GM19467 (cell line): ENCODE measurements around the gene KRTAP5-4.
"Not testable (repeated sequence)": the region's sequence is repeated elsewhere in the genome, so short reads cannot be mapped to it uniquely, and the experiment has no call there.

Experiments used
- ATAC-seq: cut with Tn5 transposase; IDR thresholded peaks from one replicate; pipeline ENCODE4 v1.9.1; 2021; ENCODE audit warnings: mild to moderate bottlenecking, moderate library complexity; ENCODE audit not compliant: unreplicated experiment

The KRTAP5-4 gene

GRCh38 chr11:1622086-1622485, at the start of gene KRTAP5-4:
Gene KRTAP5-4, minus strand, starts transcription at chr11:1622138. Its CDS starts 45 bp downstream, at chr11:1622093.
- no peak for ATAC-seq

- no peak for ATAC-seq
Observed at GRCh38 chr11:1671658-1672057, 49.7 kb upstream of the KRTAP5-4 start.

GRCh38 chr11:1670905-1671371, 49.0 kb upstream of the KRTAP5-4 start:
- no peak for ATAC-seq

GRCh38 chr11:1670457-1670856, 48.5 kb upstream of the KRTAP5-4 start:
- not testable (repeated sequence) for ATAC-seq

GRCh38 chr11:1669546-1670218, 47.7 kb upstream of the KRTAP5-4 start:
- no peak for ATAC-seq

GRCh38 chr11:1668911-1669473, 47.1 kb upstream of the KRTAP5-4 start:
- no peak for ATAC-seq

GRCh38 chr11:1667906-1668305, 46.0 kb upstream of the KRTAP5-4 start:
- no peak for ATAC-seq

GRCh38 chr11:1667121-1667850, 45.3 kb upstream of the KRTAP5-4 start:
- ATAC-seq: no peak

GRCh38 chr11:1665313-1665712, 43.4 kb upstream of the KRTAP5-4 start:
- ATAC-seq: no peak

GRCh38 chr11:1662699-1663283, 40.9 kb upstream of the KRTAP5-4 start:
- ATAC-seq: not testable (repeated sequence)

- ATAC-seq: not testable (repeated sequence)
Observed at GRCh38 chr11:1661454-1662269, 39.7 kb upstream of the KRTAP5-4 start.

- ATAC-seq: no peak
Observed at GRCh38 chr11:1660111-1660867, 38.4 kb upstream of the KRTAP5-4 start.

- ATAC-seq: no peak
Observed at GRCh38 chr11:1659506-1659905, 37.6 kb upstream of the KRTAP5-4 start.

- ATAC-seq: no peak
Observed at GRCh38 chr11:1656670-1657069, 34.7 kb upstream of the KRTAP5-4 start.

GRCh38 chr11:1656061-1656441, 34.1 kb upstream of the KRTAP5-4 start:
- no peak for ATAC-seq

- no peak for ATAC-seq
Observed at GRCh38 chr11:1655168-1656060, 33.5 kb upstream of the KRTAP5-4 start.

GRCh38 chr11:1654388-1655167, 32.6 kb upstream of the KRTAP5-4 start:
- no peak for ATAC-seq
